Neural crest cell (in vitro differentiated cells): ENCODE measurements around the gene SPSB3. TPM values are rescaled to one million over a fixed set of nuclear protein-coding genes. Genes with fewer than 3 reads are reported as not detected.

Experiments
- DNase-seq: peaks from one replicate; pipeline ENCODE4 v3.0.0; 2021; ENCODE audit warnings: low read depth, mixed read lengths, low spot score
- H3K27ac Mint-ChIP-seq: one replicate; pipeline ENCODE4 v1.8.0; 2021; ENCODE audit warnings: mild to moderate bottlenecking, mixed read lengths; ENCODE audit not compliant: unreplicated experiment
- H3K27me3 Mint-ChIP-seq: 2 replicates; pipeline ENCODE4 v1.8.0; 2021; ENCODE audit warnings: low read depth, mild to moderate bottlenecking, mixed read lengths
- H3K36me3 Mint-ChIP-seq: 2 replicates; pipeline ENCODE4 v1.8.0; 2021; ENCODE audit warnings: low read depth, mild to moderate bottlenecking, mixed read lengths
- H3K4me1 Mint-ChIP-seq: 2 replicates; pipeline ENCODE4 v1.8.0; 2021; ENCODE audit warnings: mixed read lengths
- H3K4me3 Mint-ChIP-seq: one replicate; pipeline ENCODE4 v1.8.0; 2021; ENCODE audit warnings: mild to moderate bottlenecking, mixed read lengths
- H3K9me3 Mint-ChIP-seq: 2 replicates; pipeline ENCODE4 v1.8.0; 2021; ENCODE audit warnings: mixed read lengths
- CTCF ChIP-seq: fragments of 200-600 bp; sonication (generic); conservative IDR thresholded peaks from 2 replicates; pipeline ENCODE4 v1.5.0; 2021; ENCODE audit warnings: antibody characterized with exemption, mild to moderate bottlenecking
- total RNA-seq: library from RNA; stranded (reverse); gene quantifications from 2 replicates; pipeline ENCODE4 v1.2.1, GENCODE V29; 2021

SPSB3 gene
- total RNA-seq, 1 donor from 2014 or later, result 23.8 TPM

- peak; percentile 32 for DNase-seq
- H3K4me1 Mint-ChIP-seq, result no peaks in the 10 kb centered on the region
- H3K9me3 Mint-ChIP-seq, result no peaks in the 10 kb centered on the region
- H3K27ac Mint-ChIP-seq, result no peak overlapping the region
- peaks cover under 1% of the 10 kb centered on the region for H3K36me3 Mint-ChIP-seq
- H3K27me3 Mint-ChIP-seq, result no peaks in the 10 kb centered on the region
- H3K4me3 Mint-ChIP-seq, result no peak overlapping the region
- peak; percentile 51 for TF ChIP-seq CTCF
Observed at GRCh38 chr16:1812732-1813163, 30.4 kb upstream of the SPSB3 start.

GRCh38 chr16:1810536-1810935, 28.2 kb upstream of the SPSB3 start:
- Mint-ChIP-seq H3K27me3 (no peaks in the 10 kb centered on the region), H3K27ac (no peak overlapping the region), H3K36me3 (peaks cover 9% of the 10 kb centered on the region), H3K9me3 (no peaks in the 10 kb centered on the region), H3K4me3 (no peak overlapping the region), H3K4me1 (no peaks in the 10 kb centered on the region)
- TF ChIP-seq CTCF, result no peak
- DNase-seq, result no peak

- Mint-ChIP-seq H3K27ac (no peak overlapping the region), H3K4me1 (no peaks in the 10 kb centered on the region), H3K36me3 (peaks cover 11% of the 10 kb centered on the region), H3K4me3 (no peak overlapping the region), H3K9me3 (no peaks in the 10 kb centered on the region), H3K27me3 (no peaks in the 10 kb centered on the region)
- DNase-seq, result no peak
- TF ChIP-seq CTCF, result no peak
Observed at GRCh38 chr16:1810106-1810505, 27.7 kb upstream of the SPSB3 start.

- Mint-ChIP-seq H3K27ac (no peak overlapping the region), H3K4me3 (no peak overlapping the region), H3K4me1 (no peaks in the 10 kb centered on the region), H3K27me3 (no peaks in the 10 kb centered on the region), H3K9me3 (no peaks in the 10 kb centered on the region), H3K36me3 (peaks cover 11% of the 10 kb centered on the region)
- DNase-seq, result no peak
- no peak for TF ChIP-seq CTCF
Observed at GRCh38 chr16:1809281-1809801, 27.0 kb upstream of the SPSB3 start.

GRCh38 chr16:1808691-1809090, 26.3 kb upstream of the SPSB3 start:
- peaks cover 11% of the 10 kb centered on the region for H3K36me3 Mint-ChIP-seq
- no peak overlapping the region for H3K4me3 Mint-ChIP-seq
- H3K27me3 Mint-ChIP-seq, result no peaks in the 10 kb centered on the region
- no peaks in the 10 kb centered on the region for H3K9me3 Mint-ChIP-seq
- DNase-seq, result no peak
- TF ChIP-seq CTCF, result no peak
- H3K4me1 Mint-ChIP-seq, result no peaks in the 10 kb centered on the region
- no peak overlapping the region for H3K27ac Mint-ChIP-seq
